ENCODE results near the gene RABGGTB.
"Not testable (repeated sequence)": the region's sequence is repeated elsewhere in the genome, so short reads cannot be mapped to it uniquely, and the experiment has no call there.

The RABGGTB gene

DNA sequence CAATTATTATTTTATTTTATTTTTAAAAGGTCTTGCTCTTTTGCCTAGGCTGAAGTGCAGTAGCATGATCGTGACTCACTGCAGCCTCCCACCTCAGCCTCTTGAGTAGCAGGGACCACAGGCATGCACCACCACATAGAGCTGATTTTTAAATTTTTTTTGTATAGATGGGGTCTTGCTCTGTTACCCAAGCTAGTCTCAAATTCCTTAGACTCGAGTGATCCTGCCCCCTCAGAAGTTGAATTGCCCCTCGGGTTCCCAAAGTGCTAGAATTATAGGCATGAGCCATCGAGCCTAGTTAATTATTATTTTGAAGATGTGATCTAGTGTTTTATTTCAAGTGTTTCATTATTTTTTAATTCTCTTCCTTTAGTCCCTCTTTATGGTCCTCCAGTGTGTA, 22.9 kb downstream of the RABGGTB start:
- Histone ChIP-seq H3K27me3 (ENCODE audit: insufficient read depth, low read length) (no peaks in the 10 kb centered on the region), H3K36me3 (ENCODE audit: insufficient read depth, low read length) (no peaks in the 10 kb centered on the region), H3K4me3 (ENCODE audit: low read length) (no peak overlapping the region), H3K9me3 (ENCODE audit: low read length) (no peaks in the 10 kb centered on the region), H3K4me1 (ENCODE audit: insufficient read depth, low read length) (no peaks in the 10 kb centered on the region), H2AFZ (ENCODE audit: low read depth, low read length) (no peak overlapping the region)

GRCh38 chr1:75810113-75810512, 24.1 kb downstream of the RABGGTB start:
- H2AFZ ChIP-seq (ENCODE audit: low read depth, low read length); H3K4me3 ChIP-seq (ENCODE audit: low read length); H3K36me3 ChIP-seq (ENCODE audit: insufficient read depth, low read length); H3K27me3 ChIP-seq (ENCODE audit: insufficient read depth, low read length); H3K4me1 ChIP-seq (ENCODE audit: insufficient read depth, low read length); H3K9me3 ChIP-seq (ENCODE audit: low read length): not testable (repeated sequence)

- H3K9me3 ChIP-seq (ENCODE audit: low read length), result no peaks in the 10 kb centered on the region
- no peak overlapping the region for H3K4me3 ChIP-seq (ENCODE audit: low read length)
- H3K36me3 ChIP-seq (ENCODE audit: insufficient read depth, low read length), result no peaks in the 10 kb centered on the region
- H2AFZ ChIP-seq (ENCODE audit: low read depth, low read length), result no peak overlapping the region
- H3K27me3 ChIP-seq (ENCODE audit: insufficient read depth, low read length), result no peaks in the 10 kb centered on the region
- no peaks in the 10 kb centered on the region for H3K4me1 ChIP-seq (ENCODE audit: insufficient read depth, low read length)
Measured at GRCh38 chr1:75811211-75811981, 25.3 kb downstream of the RABGGTB start.

- H2AFZ ChIP-seq (ENCODE audit: low read depth, low read length), result no peak overlapping the region
- H3K36me3 ChIP-seq (ENCODE audit: insufficient read depth, low read length), result no peaks in the 10 kb centered on the region
Measured at GRCh38 chr1:75812065-75812464, 26.0 kb downstream of the RABGGTB start.

DNA sequence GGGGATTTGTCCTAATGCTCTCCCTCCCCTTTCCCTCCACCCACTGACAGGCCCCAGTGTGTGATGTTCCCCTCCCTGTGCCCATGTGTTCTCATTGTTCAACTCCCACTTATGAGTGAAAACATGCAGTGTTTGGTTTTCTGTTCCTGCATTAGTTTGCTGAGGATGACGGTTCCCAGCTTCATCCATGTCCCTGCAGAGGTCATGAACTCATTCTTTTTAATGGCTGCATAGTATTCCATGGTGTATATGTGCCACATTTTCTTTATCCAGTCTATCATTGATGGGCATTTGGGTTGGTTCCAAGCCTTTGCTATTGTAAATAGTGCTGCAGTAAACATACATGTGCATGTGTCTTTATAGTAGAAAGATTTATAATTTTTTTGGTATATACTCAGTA, 37.5 kb downstream of the RABGGTB start:
- H3K27me3 ChIP-seq (ENCODE audit: insufficient read depth, low read length); H3K36me3 ChIP-seq (ENCODE audit: insufficient read depth, low read length); H3K4me1 ChIP-seq (ENCODE audit: insufficient read depth, low read length); H3K4me3 ChIP-seq (ENCODE audit: low read length); H2AFZ ChIP-seq (ENCODE audit: low read depth, low read length); H3K9me3 ChIP-seq (ENCODE audit: low read length): not testable (repeated sequence)

More at GRCh38 chr1:75812065-75812464, 26.0 kb downstream of the RABGGTB start:
- Histone ChIP-seq H3K4me3 (ENCODE audit: low read length) (no peak overlapping the region), H3K9me3 (ENCODE audit: low read length) (no peaks in the 10 kb centered on the region), H3K4me1 (ENCODE audit: insufficient read depth, low read length) (no peaks in the 10 kb centered on the region), H3K27me3 (ENCODE audit: insufficient read depth, low read length) (no peaks in the 10 kb centered on the region)

DNA sequence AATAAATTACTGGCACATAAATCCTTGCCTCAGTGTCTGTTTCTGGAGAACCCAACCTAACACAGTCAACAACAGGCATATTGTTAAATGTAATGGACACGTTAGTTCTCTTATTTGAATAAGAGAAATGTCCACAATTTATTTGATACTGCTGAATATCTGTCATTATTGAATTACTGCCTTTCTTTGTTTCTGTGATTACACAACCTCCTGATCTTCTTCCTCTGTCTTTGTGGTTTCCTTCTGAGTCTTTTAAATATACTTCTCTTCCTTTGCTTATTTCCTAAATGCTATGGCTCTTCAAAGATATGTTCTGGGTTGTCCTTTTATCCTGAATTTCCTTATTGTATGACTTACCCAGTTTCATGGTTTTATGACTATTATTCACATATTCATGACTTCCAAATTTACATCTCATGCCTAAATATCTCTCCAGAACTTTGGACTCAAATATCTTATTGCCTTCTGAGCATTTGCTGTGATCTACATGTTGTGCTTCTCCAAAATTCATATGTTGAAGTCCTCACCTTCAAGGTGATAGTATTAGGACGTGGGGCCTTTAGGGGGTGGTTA, 50.6 kb downstream of the RABGGTB start:
- Histone ChIP-seq H3K4me3 (ENCODE audit: low read length) (no peak overlapping the region), H3K36me3 (ENCODE audit: insufficient read depth, low read length) (no peaks in the 10 kb centered on the region), H3K4me1 (ENCODE audit: insufficient read depth, low read length) (no peaks in the 10 kb centered on the region), H3K9me3 (ENCODE audit: low read length) (no peaks in the 10 kb centered on the region), H3K27me3 (ENCODE audit: insufficient read depth, low read length) (no peaks in the 10 kb centered on the region), H2AFZ (ENCODE audit: low read depth, low read length) (no peak overlapping the region)

DNA sequence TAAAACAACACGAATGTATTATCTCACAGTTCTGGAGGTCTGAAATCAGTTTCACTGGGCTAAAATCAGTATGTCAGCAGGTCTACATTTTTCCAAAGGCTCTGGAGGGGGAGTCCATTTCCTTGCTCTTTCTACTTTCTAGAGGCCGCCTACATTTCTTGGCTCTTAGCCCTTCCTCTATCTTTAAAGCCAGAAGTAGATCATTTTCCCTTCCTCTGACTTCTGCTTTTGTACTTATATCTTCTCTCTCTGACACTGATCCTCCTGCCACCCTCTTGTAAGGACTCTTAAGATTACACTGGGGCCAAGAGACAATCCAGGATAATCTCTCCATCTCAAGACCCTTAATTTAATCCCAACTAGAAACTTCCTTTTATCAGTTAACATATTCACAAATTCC, 52.0 kb downstream of the RABGGTB start:
- H2AFZ ChIP-seq (ENCODE audit: low read depth, low read length), result no peak overlapping the region
- no peaks in the 10 kb centered on the region for H3K4me1 ChIP-seq (ENCODE audit: insufficient read depth, low read length)
- no peaks in the 10 kb centered on the region for H3K9me3 ChIP-seq (ENCODE audit: low read length)
- no peaks in the 10 kb centered on the region for H3K36me3 ChIP-seq (ENCODE audit: insufficient read depth, low read length)
- H3K4me3 ChIP-seq (ENCODE audit: low read length), result no peak overlapping the region
- no peaks in the 10 kb centered on the region for H3K27me3 ChIP-seq (ENCODE audit: insufficient read depth, low read length)

GRCh38 chr1:75841421-75841820, 55.4 kb downstream of the RABGGTB start:
- Histone ChIP-seq H3K4me1 (ENCODE audit: insufficient read depth, low read length) (no peaks in the 10 kb centered on the region), H3K4me3 (ENCODE audit: low read length) (no peak overlapping the region), H3K9me3 (ENCODE audit: low read length) (no peaks in the 10 kb centered on the region), H3K27me3 (ENCODE audit: insufficient read depth, low read length) (no peaks in the 10 kb centered on the region), H3K36me3 (ENCODE audit: insufficient read depth, low read length) (no peaks in the 10 kb centered on the region), H2AFZ (ENCODE audit: low read depth, low read length) (no peak overlapping the region)

All from neuron (in vitro differentiated cells).